Bronchial epithelial cell (primary cell): ENCODE results near the gene PDE1C. TPM values are rescaled to one million over a fixed set of nuclear protein-coding genes. Genes with fewer than 3 reads are reported as not detected.
A peak's percentile ranks its signal among the peaks of the same experiment; 100 is the strongest.

Experiments used
- DNase-seq: peaks from one replicate; pipeline ENCODE4 v3.0.0-alpha.2; 2010; ENCODE audit warnings: low read depth
- FAIRE-seq: peaks from 2 replicates; lab custom pipeline; 2011; peaks lifted over from hg19 to GRCh38; lab: Jason Lieb, UNC
- H3K27me3 ChIP-seq: 2 replicates; pipeline ENCODE4 v1.5.1; 2011; ENCODE audit warnings: low read length; ENCODE audit not compliant: control insufficient read depth, insufficient read depth
- H3K36me3 ChIP-seq: 2 replicates; pipeline ENCODE4 v1.5.1; 2011; ENCODE audit warnings: low read length; ENCODE audit not compliant: control insufficient read depth, insufficient read depth
- H3K4me3 ChIP-seq: 2 replicates; pipeline ENCODE4 v1.5.1; 2011; ENCODE audit warnings: mild to moderate bottlenecking, low read depth, low read length, control low read depth
- total RNA-seq: library from RNA; depleted of rRNA; stranded (reverse); fragments of >200 nt; gene quantifications from 2 replicates; pipeline ENCODE4 v1.2.1, GENCODE V29; 2014
- TF ChIP-seq, protein P1 (sequence below): IDR thresholded peaks from 2 replicates; pipeline ENCODE4 v1.5.1; 2011; ENCODE audit warnings: mild to moderate bottlenecking, moderate library complexity, low read length, control low read depth, inconsistent platforms; ENCODE audit not compliant: insufficient read depth, severe bottlenecking

Gene PDE1C
- total RNA-seq, 1 donor from 2014 or later: not detected

DNA sequence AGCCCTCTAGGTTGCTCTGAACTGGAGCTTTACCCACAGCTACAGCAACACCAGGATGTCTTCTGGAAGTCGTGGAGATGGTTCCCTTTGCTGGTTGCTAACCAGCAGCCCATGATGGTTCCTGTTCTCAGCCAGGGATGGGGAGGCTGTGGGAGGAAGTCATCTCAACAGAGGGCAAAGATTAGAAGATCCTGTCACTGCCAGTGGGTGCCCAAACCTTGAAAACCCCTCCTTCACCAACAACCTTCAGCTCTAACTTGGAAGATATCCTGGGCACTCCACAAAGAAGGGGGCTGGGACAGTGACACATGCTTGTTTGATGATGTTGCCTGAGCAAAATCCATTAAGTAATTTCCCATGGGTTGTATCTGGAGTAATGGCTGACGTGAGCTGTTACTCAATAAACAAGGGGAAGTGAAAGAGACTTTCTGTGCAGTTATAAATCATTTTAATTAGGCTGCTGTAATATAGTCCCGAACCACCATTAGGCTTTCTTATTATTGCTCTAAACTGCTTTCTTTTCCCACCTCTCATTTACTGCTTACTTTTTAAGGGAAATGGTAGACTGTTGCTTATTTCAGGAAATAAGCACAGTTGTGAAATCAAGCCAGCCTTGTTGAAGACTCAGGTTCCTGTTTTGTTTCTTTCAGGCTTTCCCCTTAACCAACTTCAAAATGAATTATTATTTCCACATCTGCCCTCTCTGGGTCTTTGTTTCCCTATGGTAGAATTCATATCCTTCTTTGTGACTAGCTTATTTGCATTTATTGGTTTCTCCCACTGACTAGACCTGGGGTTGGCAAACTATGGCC lies 258.4 kb downstream of the PDE1C start:
- Histone ChIP-seq H3K36me3 (no peaks in the 10 kb centered on the region), H3K27me3 (no peaks in the 10 kb centered on the region), H3K4me3 (no peak overlapping the region)
- DNase-seq (peak; percentile 8), FAIRE-seq (no peak)
- TF ChIP-seq, protein P1, sequence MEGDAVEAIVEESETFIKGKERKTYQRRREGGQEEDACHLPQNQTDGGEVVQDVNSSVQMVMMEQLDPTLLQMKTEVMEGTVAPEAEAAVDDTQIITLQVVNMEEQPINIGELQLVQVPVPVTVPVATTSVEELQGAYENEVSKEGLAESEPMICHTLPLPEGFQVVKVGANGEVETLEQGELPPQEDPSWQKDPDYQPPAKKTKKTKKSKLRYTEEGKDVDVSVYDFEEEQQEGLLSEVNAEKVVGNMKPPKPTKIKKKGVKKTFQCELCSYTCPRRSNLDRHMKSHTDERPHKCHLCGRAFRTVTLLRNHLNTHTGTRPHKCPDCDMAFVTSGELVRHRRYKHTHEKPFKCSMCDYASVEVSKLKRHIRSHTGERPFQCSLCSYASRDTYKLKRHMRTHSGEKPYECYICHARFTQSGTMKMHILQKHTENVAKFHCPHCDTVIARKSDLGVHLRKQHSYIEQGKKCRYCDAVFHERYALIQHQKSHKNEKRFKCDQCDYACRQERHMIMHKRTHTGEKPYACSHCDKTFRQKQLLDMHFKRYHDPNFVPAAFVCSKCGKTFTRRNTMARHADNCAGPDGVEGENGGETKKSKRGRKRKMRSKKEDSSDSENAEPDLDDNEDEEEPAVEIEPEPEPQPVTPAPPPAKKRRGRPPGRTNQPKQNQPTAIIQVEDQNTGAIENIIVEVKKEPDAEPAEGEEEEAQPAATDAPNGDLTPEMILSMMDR: no peak

DNA sequence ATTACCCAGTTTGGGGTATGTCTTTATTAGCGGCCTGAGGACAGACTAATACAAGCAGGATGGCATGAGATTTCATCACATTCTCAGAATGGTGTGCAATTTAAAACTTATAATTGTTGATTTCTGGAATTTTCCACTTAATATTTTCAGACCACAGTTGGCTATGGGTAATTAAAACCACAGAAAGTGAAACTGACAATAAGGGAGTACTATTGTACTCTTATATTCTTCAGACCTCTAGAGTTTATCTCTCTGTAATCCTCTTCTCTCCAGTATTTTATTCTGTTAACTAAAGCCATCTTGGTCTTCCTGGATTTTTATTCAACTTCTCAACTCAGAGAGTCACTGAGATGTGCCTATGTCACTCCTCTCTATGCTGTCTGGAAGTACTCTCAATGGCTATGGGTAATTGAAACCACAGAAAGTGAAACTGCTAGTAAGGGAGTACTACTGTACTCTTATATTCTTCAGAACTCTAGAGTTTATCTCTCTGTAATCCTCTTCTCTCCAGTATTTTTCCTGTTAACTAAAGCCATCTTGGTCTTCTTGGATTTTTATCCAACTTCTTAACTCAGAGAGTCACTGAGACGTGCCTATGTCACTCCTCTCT lies 264.9 kb downstream of the PDE1C start:
- H3K4me3 ChIP-seq: no peak overlapping the region
- FAIRE-seq (no peak), DNase-seq (no peak)
- no peaks in the 10 kb centered on the region for H3K27me3 ChIP-seq
- TF ChIP-seq, protein P1: no peak
- H3K36me3 ChIP-seq: no peaks in the 10 kb centered on the region

DNA sequence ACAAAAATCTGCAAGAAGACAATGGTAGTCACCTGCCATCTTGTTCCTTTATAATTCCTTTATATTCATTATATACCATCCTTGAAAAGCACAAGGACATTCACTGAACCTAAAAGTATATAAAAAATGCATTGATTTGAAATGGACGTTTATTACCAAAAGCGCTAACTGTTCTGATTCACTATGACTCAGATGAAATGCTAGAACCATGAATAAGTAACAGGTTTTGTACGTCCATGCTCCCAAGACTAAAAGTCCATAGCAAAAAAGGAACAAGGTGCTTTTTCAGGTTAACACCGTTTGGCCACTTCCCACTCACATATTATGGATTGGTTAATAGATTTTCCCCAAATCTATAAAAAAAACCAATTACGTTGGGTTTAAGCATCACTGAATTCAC lies 273.8 kb downstream of the PDE1C start:
- H3K36me3 ChIP-seq: no peaks in the 10 kb centered on the region
- TF ChIP-seq, protein P1: no peak
- H3K27me3 ChIP-seq: no peaks in the 10 kb centered on the region
- no peak for FAIRE-seq
- no peak overlapping the region for H3K4me3 ChIP-seq
- DNase-seq: peak; percentile 16

DNA sequence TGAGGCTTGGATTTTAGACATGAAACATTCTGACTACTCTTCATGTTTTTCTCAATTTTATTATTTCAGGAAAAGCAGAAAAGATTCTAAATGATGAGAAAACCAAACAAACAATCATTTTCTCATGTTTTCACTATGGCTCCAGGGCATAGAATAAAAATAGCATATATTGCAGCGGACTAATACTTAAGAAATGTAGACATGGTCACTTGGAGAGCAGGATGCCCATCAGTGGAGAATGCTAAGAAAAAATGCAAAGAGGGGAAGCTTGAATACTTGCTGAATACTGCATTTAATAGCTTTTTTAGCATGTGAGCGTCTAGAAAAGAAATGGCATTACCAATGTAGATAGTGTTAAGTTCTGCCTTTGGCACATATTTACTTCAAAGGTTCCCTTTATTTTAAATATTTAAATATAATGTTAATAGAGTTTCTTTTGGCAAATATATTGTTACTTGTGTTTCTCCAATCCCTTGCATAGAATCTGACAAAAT lies 275.3 kb downstream of the PDE1C start:
- no peak overlapping the region for H3K4me3 ChIP-seq
- FAIRE-seq: no peak

DNA sequence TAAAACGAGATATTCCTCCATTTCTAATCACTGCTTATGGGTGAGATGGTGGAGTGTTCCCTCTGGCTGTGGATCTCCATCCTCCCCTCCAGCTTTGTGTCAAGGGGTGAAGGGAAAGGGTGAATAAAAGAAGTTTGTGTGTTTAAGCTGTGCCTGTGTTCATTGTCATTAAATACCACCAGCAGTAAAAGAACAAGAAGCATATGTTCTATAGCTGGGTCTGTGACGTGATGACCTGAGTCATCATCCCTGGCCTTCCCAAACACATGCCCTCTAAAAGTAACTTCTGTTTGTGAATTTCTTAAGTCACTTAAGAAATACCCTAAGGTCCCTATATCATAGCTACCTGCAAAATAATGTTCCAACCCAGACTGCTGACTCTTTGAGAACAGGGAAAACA lies 278.3 kb downstream of the PDE1C start:
- TF ChIP-seq, protein P1: no peak
- Histone ChIP-seq H3K36me3 (no peaks in the 10 kb centered on the region), H3K4me3 (no peak overlapping the region), H3K27me3 (no peaks in the 10 kb centered on the region)
- FAIRE-seq (no peak), DNase-seq (no peak)

More for the DNA sequence above, 275.3 kb downstream of the PDE1C start:
- no peaks in the 10 kb centered on the region for H3K27me3 ChIP-seq
- H3K36me3 ChIP-seq: no peaks in the 10 kb centered on the region
- DNase-seq: no peak
- TF ChIP-seq, protein P1: no peak
